Fibroblast of peridontal ligament (primary cell): ENCODE data around the gene ADIPOQ.
"Not testable (repeated sequence)": the region's sequence is repeated elsewhere in the genome, so short reads cannot be mapped to it uniquely, and the experiment has no call there.

Experiments used
- DNase-seq: peaks from one replicate; pipeline ENCODE4 v3.0.0-alpha.2; 2010; ENCODE audit errors: extremely low read depth

ADIPOQ gene

DNA sequence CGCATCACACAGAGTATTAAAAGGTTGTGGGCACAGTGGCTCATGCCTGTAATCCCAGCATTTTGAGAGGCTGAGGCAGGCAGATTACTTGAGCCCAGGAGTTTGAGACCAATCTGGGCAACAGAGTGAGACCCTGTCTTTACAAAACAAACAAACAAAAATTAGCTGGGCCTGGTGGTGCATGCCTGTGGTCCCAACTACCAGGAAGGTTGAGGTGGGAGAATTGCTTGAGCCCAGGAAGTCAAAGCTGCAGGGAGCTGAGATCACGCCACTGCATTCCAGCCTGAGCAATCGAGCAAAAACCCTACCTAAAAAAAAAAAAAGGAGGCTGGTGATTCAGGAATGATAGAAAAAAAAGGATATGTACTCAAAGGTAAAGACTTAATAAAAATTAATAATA lies 59.6 kb downstream of the ADIPOQ start:
- no peak for DNase-seq

DNA sequence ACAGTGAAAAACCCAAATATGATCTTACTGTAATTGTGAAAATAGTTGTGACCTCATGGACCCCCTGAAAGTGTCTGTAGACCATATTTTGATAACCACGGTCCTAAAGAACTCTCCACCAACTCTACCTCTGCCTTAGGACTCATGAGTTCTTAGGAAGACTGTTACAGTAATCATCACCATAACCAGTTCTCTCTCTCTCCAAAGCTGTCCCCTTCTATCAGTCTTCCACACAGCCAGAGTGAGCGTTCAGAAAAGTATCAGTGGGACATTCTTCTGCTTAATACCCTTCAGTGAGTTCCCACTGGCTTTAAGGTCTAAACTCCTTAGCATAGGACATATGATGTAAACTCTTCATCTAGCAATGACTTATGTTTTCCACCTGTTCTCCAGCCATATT lies 60.2 kb downstream of the ADIPOQ start:
- DNase-seq: no peak

DNA sequence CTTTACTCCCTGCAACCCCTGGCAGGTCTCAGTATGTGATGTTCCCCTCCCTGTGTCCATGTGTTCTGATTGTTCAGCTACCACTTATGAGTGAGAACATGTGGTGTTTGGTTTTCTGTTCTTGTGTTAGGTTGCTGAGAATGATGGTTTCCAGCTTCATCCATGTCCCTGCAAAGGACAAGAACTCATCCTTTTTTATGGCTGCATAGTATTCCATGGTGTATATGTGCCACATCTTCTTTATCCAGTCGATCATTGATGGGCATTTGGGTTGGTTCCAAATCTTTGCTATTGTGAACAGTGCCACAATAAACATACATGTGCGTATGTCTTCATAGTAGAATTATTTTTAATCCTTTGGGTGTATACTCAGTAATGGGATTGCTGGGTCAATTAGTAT lies 61.2 kb downstream of the ADIPOQ start:
- not testable (repeated sequence) for DNase-seq

DNA sequence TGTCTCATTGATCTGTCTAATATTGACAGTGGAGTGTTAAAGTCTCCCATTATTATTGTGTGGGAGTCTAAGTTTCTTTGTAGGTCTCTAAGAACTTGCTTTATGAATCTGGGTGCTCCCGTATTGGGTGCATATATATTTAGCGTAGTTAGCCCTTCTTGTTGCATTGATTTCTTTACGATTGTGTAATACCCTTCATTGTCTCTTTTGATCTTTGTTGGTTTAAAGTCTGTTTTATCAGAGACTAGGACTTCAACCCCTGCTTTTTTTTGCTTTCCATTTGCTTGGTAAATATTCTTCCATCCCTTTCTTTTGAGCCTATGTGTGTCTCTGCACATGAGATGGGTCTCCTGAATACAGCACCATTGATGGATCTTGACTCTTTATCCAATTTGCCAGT lies 64.6 kb downstream of the ADIPOQ start:
- not testable (repeated sequence) for DNase-seq
